ENCODE data around the gene ESRRB.
A peak's percentile ranks its signal among the peaks of the same experiment; 100 is the strongest.

Gene ESRRB

GRCh38 chr14:76457841-76458240, 81.9 kb downstream of the ESRRB start:
- no peak for DNase-seq

GRCh38 chr14:76461886-76462285, 85.9 kb downstream of the ESRRB start:
- DNase-seq = no peak

- DNase-seq = no peak
These were observed 86.4 kb downstream of the ESRRB start for GRCh38 chr14:76462330-76462729.

- no peak for DNase-seq
These were observed 87.2 kb downstream of the ESRRB start for GRCh38 chr14:76463105-76463504.

GRCh38 chr14:76464856-76465255, 88.9 kb downstream of the ESRRB start:
- DNase-seq = no peak

GRCh38 chr14:76465664-76466063, 89.7 kb downstream of the ESRRB start:
- DNase-seq = no peak

- DNase-seq = no peak
These were observed 91.8 kb downstream of the ESRRB start for GRCh38 chr14:76467711-76468155.

GRCh38 chr14:76472199-76472723, 96.3 kb downstream of the ESRRB start:
- no peak for DNase-seq

- no peak for DNase-seq
These were observed 97.7 kb downstream of the ESRRB start for GRCh38 chr14:76473481-76474263.

GRCh38 chr14:76480426-76480825, 104.5 kb downstream of the ESRRB start:
- DNase-seq = no peak

GRCh38 chr14:76484355-76484754, 108.4 kb downstream of the ESRRB start:
- DNase-seq = no peak

- DNase-seq = peak; percentile 57
These were observed 110.4 kb downstream of the ESRRB start for GRCh38 chr14:76486251-76486743.

- DNase-seq = no peak
These were observed 112.6 kb downstream of the ESRRB start for GRCh38 chr14:76488551-76488950.

GRCh38 chr14:76489667-76490066, 113.7 kb downstream of the ESRRB start:
- no peak for DNase-seq

- no peak for DNase-seq
These were observed 114.2 kb downstream of the ESRRB start for GRCh38 chr14:76490111-76490510.

- no peak for DNase-seq
These were observed 114.8 kb downstream of the ESRRB start for GRCh38 chr14:76490735-76491134.

GRCh38 chr14:76491172-76491930, 115.4 kb downstream of the ESRRB start:
- no peak for DNase-seq

- no peak for DNase-seq
These were observed 120.0 kb downstream of the ESRRB start for GRCh38 chr14:76495983-76496382.

GRCh38 chr14:76496595-76496994, 120.7 kb downstream of the ESRRB start:
- DNase-seq = no peak

- no peak for DNase-seq
These were observed 121.9 kb downstream of the ESRRB start for GRCh38 chr14:76497550-76498462.

GRCh38 chr14:76498463-76498935, 122.6 kb downstream of the ESRRB start:
- no peak for DNase-seq

- no peak for DNase-seq
These were observed 123.0 kb downstream of the ESRRB start for GRCh38 chr14:76498976-76499375.

GRCh38 chr14:76499399-76499798, 123.5 kb downstream of the ESRRB start:
- no peak for DNase-seq

Data from DMS 273 treated with DMSO at 0.1 percent for 48 hours (cell line).